ENCODE data around the gene IL17RC.

IL17RC gene

DNA sequence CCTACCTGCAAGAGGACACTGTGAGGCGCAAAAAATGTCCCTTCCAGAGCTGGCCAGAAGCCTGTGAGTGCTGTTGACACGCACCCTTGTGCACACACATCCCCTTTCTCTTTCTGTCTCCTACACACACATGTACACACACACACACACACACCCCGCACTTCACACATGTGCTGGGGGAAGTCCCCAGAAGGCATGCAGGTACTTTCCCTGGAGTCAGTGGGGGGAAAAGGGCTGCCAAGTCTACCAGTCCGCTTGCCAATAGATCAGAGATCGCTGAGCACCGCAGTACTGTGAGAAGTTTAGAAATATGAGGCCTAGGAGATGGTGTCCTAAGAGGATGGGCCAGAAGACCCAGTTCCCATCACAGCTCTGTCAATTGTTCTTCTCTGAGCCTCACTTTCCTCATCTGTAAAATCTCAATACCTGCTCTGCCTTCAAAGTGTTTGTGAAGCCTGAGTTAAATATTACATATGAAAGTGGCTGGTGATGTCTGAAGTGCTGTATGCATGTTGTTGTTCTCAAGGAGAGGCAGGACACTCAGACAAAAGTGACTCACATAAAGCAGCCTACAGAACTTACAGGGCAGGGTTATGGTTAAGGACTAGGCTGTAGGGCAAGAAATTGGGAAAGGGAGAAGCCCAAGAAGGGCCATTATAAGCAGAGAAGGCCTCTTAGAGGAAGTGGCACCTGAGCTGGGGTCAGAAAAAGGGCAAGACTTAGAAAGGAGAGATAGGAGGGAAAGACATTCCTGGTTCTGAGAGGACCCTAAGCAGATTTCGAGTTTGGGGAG lies 7.5 kb upstream of the IL17RC start:
- in situ Hi-C loops (cut with MboI; ENCODE audit: low sequenced_read_pairs, unreplicated experiment): no loop called here
- TF ChIP-seq, protein P1, sequence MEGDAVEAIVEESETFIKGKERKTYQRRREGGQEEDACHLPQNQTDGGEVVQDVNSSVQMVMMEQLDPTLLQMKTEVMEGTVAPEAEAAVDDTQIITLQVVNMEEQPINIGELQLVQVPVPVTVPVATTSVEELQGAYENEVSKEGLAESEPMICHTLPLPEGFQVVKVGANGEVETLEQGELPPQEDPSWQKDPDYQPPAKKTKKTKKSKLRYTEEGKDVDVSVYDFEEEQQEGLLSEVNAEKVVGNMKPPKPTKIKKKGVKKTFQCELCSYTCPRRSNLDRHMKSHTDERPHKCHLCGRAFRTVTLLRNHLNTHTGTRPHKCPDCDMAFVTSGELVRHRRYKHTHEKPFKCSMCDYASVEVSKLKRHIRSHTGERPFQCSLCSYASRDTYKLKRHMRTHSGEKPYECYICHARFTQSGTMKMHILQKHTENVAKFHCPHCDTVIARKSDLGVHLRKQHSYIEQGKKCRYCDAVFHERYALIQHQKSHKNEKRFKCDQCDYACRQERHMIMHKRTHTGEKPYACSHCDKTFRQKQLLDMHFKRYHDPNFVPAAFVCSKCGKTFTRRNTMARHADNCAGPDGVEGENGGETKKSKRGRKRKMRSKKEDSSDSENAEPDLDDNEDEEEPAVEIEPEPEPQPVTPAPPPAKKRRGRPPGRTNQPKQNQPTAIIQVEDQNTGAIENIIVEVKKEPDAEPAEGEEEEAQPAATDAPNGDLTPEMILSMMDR (IDR thresholded peaks at IDR 0.05; ENCODE audit: borderline replicate concordance, control extremely low read depth, extremely low read depth, insufficient read depth, missing control alignments): no peak
- DNase-seq (ENCODE audit: low spot score): no peak

DNA sequence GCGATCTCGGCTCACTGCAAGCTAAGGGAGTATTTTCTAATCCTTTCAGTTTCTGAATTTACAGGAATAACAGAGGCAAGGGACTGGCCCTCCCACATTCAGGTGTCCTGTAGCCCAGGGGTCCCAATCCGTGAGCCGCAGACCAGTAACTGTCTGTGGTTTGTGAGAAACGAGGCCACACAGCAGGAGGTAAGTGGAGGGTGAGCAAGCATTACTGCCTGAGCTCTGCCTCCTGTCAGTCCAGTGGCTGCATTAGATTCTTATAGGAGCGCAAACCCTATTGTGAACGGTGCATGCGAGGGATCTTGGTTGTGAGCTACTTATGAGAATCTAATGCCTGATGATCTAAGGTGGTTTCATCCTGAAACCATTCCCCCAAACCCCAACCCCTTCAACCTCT lies 5.0 kb upstream of the IL17RC start:
- in situ Hi-C loops (cut with MboI; ENCODE audit: low sequenced_read_pairs, unreplicated experiment): no loop called here
- TF ChIP-seq, protein P1 (IDR thresholded peaks at IDR 0.05; ENCODE audit: borderline replicate concordance, control extremely low read depth, extremely low read depth, insufficient read depth, missing control alignments): no peak
- no peak for DNase-seq (ENCODE audit: low spot score)

DNA sequence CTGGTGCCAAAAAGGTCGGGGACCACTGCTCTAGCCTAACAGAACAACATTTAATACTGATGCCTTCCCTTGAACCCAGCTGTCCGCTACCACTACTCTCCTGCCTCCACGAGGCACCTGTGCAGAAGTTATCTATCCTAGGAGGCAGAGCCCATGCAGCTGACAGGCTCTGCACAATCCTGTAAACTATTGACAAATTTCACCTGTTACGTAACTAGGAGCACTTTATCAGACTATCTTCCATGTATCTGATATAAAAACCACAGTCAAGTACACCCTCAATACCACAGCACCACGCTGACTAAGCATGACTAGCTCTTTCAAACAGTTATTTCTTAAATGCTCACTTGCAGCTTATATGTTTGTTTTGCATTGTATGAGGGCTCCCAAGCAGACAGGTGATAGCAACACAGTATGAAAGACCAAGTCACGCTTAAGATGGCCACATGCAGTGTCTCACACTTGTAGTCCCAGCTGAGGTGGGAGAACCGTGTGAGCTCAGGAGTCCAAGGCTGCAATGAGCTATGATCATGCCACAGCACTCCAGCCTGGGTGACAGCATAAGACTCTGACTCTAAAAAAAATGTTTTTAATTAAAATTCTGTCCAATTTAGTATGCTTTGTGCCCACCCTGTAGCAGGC lies 4.5 kb upstream of the IL17RC start:
- in situ Hi-C loops (cut with MboI; ENCODE audit: low sequenced_read_pairs, unreplicated experiment): no loop called here
- no peak for DNase-seq (ENCODE audit: low spot score)
- TF ChIP-seq, protein P1 (IDR thresholded peaks at IDR 0.05; ENCODE audit: borderline replicate concordance, control extremely low read depth, extremely low read depth, insufficient read depth, missing control alignments): no peak

DNA sequence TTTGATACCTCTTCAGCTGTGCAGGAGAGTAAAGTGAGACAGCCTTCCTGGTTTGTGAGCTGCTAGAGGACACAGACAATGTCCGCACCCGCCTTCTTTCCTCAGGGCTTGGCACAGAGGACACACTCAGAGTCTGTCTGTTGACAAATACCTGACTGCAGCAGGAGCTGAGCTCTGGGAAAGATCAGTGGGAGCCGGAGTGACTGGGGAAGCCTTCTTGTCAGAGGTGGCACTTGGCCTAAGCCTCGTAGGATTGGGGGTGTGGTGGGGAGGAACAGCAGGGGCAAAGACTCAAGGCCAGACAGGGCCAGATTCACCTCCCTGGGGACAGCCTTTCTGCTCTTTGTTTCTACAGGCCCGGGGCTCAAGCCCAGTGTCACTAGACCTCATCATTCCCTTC lies 3.3 kb upstream of the IL17RC start:
- TF ChIP-seq, protein P1 (IDR thresholded peaks at IDR 0.05; ENCODE audit: borderline replicate concordance, control extremely low read depth, extremely low read depth, insufficient read depth, missing control alignments): no peak
- in situ Hi-C loops (cut with MboI; ENCODE audit: low sequenced_read_pairs, unreplicated experiment): no loop called here

DNA sequence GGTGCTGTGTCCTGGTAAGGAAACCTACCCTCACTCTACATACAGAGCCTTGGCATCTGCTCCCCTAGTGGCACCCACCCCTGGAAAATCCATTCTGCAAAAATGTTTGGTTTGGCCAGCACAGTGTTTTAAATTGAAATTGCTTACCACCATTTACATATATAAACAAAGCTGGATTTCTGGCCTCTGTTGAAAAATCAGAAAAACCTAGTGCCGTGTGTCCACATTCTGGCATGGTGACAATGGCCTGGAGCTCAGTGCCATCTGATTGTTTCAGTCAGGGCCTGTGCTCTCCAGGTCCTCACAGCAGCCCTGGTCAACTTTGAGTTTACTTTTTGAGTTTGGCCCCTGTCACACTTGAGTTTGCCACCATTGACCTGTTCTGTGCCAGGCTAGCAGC lies 2.9 kb upstream of the IL17RC start:
- in situ Hi-C loops (cut with MboI; ENCODE audit: low sequenced_read_pairs, unreplicated experiment): no loop called here
- TF ChIP-seq, protein P1 (IDR thresholded peaks at IDR 0.05; ENCODE audit: borderline replicate concordance, control extremely low read depth, extremely low read depth, insufficient read depth, missing control alignments): no peak
- DNase-seq (ENCODE audit: low spot score): no peak

More for the DNA sequence above, 3.3 kb upstream of the IL17RC start:
- no peak for DNase-seq (ENCODE audit: low spot score)

DNA sequence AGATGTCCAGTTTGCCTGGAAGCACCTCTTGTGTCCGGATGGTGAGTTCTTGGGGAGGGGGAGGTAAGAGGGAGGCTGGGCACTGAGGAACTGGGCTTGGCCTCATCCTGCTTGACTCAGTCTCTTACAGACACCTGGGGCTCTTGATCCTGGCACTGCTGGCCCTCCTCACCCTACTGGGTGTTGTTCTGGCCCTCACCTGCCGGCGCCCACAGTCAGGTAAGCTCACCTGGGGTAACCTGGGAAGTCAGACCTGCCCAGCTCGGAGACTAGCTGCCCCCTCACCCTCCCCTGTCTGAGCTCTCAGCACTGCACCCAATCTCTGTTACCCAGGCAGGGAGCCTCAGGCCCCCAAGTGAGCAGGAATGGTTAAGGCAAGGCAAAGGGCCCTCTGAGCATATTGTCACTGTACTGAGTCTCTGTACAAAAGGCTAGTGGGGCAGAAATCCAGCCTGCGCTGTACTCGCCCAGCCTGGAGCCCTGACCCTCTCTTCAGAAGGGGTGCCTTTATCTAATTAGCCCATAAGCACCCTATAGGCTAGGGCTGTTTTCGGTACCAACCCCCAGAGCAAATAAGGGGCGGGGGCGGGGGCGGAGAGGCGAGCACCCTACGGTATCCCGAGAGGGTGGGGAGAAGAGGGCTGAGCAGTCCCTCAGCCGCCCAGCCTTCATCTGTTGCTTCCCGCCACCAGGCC lies 2.2 kb upstream of the IL17RC start:
- TF ChIP-seq, protein P1 (IDR thresholded peaks at IDR 0.05; ENCODE audit: borderline replicate concordance, control extremely low read depth, extremely low read depth, insufficient read depth, missing control alignments): no peak
- in situ Hi-C loops (cut with MboI; ENCODE audit: low sequenced_read_pairs, unreplicated experiment): no loop called here
- no peak for DNase-seq (ENCODE audit: low spot score)
